Vagina (tissue), 2 donors: Measurements from ENCODE around the gene CEP104.

Experiments used
- CTCF ChIP-seq, 3 experiments: fragments of 450-650 bp in 2 of 3; fragments of 200-600 bp in 1 of 3; sonication (generic) in 1 of 3; IDR thresholded peaks; one replicate each; pipeline ENCODE4 v1.5.1; 2017 to 2019; ENCODE audit warnings: antibody characterized with exemption in 3 of 3, mild to moderate bottlenecking in 2 of 3, moderate library complexity in 2 of 3
- POLR2A ChIP-seq, 2 donors: fragments of 450-650 bp; IDR thresholded peaks; one replicate each; pipeline ENCODE4 v1.6.1; 2017; ENCODE audit warnings: antibody characterized with exemption in 2 of 2, mild to moderate bottlenecking in 2 of 2, moderate library complexity in 2 of 2
- POLR2AphosphoS5 ChIP-seq, 2 donors: sonication (generic); formaldehyde crosslinking; IDR thresholded peaks; one replicate each; pipeline ENCODE4 v1.9.0; 2017; ENCODE audit warnings: antibody characterized with exemption in 2 of 2, mild to moderate bottlenecking in 2 of 2, low read depth in 1 of 2; ENCODE audit not compliant: insufficient read depth in 1 of 2

- no peak for TF ChIP-seq CTCF (IDR thresholded peaks at IDR 0.05)
- no peak for TF ChIP-seq POLR2A (IDR thresholded peaks at IDR 0.05)
- TF ChIP-seq POLR2AphosphoS5 (IDR thresholded peaks at IDR 0.05; ENCODE audit: insufficient read depth in 1 of 2, low read depth in 1 of 2): no peak
Observed at GRCh38 chr1:3773572-3774275, 83.3 kb downstream of the CEP104 start.
